ENCODE measurements around the gene APOC1. TPM values are rescaled to one million over a fixed set of nuclear protein-coding genes. Genes with fewer than 3 reads are reported as not detected.
"Not testable (repeated sequence)": the region's sequence is repeated elsewhere in the genome, so short reads cannot be mapped to it uniquely, and the experiment has no call there.

Gene APOC1
- polyA plus RNA-seq, 1 experiment: 3.4 TPM

- H3K27ac ChIP-seq (ENCODE audit: low read depth, low read length): no peak overlapping the region
- CTCF ChIA-PET: interaction anchor here (1.0 kb wide), 1 partner anchor 46 kb away, joined by 4 read pairs; no protein-coding TSS in a partner anchor
- no peak overlapping the region for H3K4me3 ChIP-seq (ENCODE audit: low read depth, low read length)
- TF ChIP-seq CTCF (IDR thresholded peaks at IDR 0.05; ENCODE audit: low read depth, low read length): no peak
- H3K9me3 ChIP-seq (ENCODE audit: control insufficient read depth, insufficient read depth, low read length): no peaks in the 10 kb centered on the region
- POLR2A ChIA-PET: no interaction called here
- peaks cover 9% of the 10 kb centered on the region for H3K27me3 ChIP-seq (ENCODE audit: control insufficient read depth, insufficient read depth, low read length)
- no peak for DNase-seq (ENCODE audit: low read depth, low spot score)
These were observed 6.2 kb upstream of the APOC1 start for GRCh38 chr19:44908074-44908835.

- ChIA-PET CTCF (interaction anchor here (2.8 kb wide), 1 partner anchor 43 kb away, joined by 17 read pairs; no protein-coding TSS in a partner anchor), POLR2A (no interaction called here)
- no peak for TF ChIP-seq CTCF (IDR thresholded peaks at IDR 0.05; ENCODE audit: low read depth, low read length)
- H3K27me3 ChIP-seq (ENCODE audit: control insufficient read depth, insufficient read depth, low read length): peaks cover 9% of the 10 kb centered on the region
- no peak overlapping the region for H3K4me3 ChIP-seq (ENCODE audit: low read depth, low read length)
- DNase-seq (ENCODE audit: low read depth, low spot score): no peak
- H3K27ac ChIP-seq (ENCODE audit: low read depth, low read length): no peak overlapping the region
- H3K9me3 ChIP-seq (ENCODE audit: control insufficient read depth, insufficient read depth, low read length): no peaks in the 10 kb centered on the region
These were observed 5.6 kb upstream of the APOC1 start for GRCh38 chr19:44908836-44909261.

- Histone ChIP-seq H3K9me3 (ENCODE audit: control insufficient read depth, insufficient read depth, low read length) (no peaks in the 10 kb centered on the region), H3K27ac (ENCODE audit: low read depth, low read length) (no peak overlapping the region), H3K4me3 (ENCODE audit: low read depth, low read length) (no peak overlapping the region), H3K27me3 (ENCODE audit: control insufficient read depth, insufficient read depth, low read length) (peaks cover 9% of the 10 kb centered on the region)
- POLR2A ChIA-PET: interaction anchor here (0.6 kb wide), 1 partner anchor 51 kb away, joined by 6 read pairs; no protein-coding TSS in a partner anchor
- no peak for TF ChIP-seq CTCF (IDR thresholded peaks at IDR 0.05; ENCODE audit: low read depth, low read length)
- CTCF ChIA-PET: interaction anchor here (2.8 kb wide), 1 partner anchor 42 kb away, joined by 17 read pairs; no protein-coding TSS in a partner anchor
- DNase-seq (ENCODE audit: low read depth, low spot score): no peak
These were observed 4.6 kb upstream of the APOC1 start for GRCh38 chr19:44909775-44910174.

GRCh38 chr19:44911896-44912295, 2.5 kb upstream of the APOC1 start:
- CTCF ChIA-PET: interaction anchor here (1.0 to 2.8 kb wide), 3 partner anchors 8 to 43 kb away, joined by 4 to 17 read pairs (median 8); partner anchors contain the start of gene CLPTM1
- not testable (repeated sequence) for H3K27me3 ChIP-seq (ENCODE audit: control insufficient read depth, insufficient read depth, low read length); H3K9me3 ChIP-seq (ENCODE audit: control insufficient read depth, insufficient read depth, low read length); DNase-seq (ENCODE audit: low read depth, low spot score); H3K27ac ChIP-seq (ENCODE audit: low read depth, low read length); H3K4me3 ChIP-seq (ENCODE audit: low read depth, low read length)
- POLR2A ChIA-PET: interaction anchor here (1.3 kb wide), 1 partner anchor 43 kb away, joined by 5 read pairs; no protein-coding TSS in a partner anchor

- H3K4me3 ChIP-seq (ENCODE audit: low read depth, low read length): no peak overlapping the region
- no peak for DNase-seq (ENCODE audit: low read depth, low spot score)
- H3K27me3 ChIP-seq (ENCODE audit: control insufficient read depth, insufficient read depth, low read length): no peaks in the 10 kb centered on the region
- no peak for TF ChIP-seq CTCF (IDR thresholded peaks at IDR 0.05; ENCODE audit: low read depth, low read length)
- H3K27ac ChIP-seq (ENCODE audit: low read depth, low read length): no peak overlapping the region
- ChIA-PET CTCF (no interaction called here), POLR2A (no interaction called here)
- H3K9me3 ChIP-seq (ENCODE audit: control insufficient read depth, insufficient read depth, low read length): no peaks in the 10 kb centered on the region
These were observed 1.6 kb upstream of the APOC1 start for GRCh38 chr19:44912854-44913253.

GRCh38 chr19:44913512-44914432, 636 bp upstream of the APOC1 start:
- POLR2A ChIA-PET; H3K27me3 ChIP-seq (ENCODE audit: control insufficient read depth, insufficient read depth, low read length); H3K9me3 ChIP-seq (ENCODE audit: control insufficient read depth, insufficient read depth, low read length); DNase-seq (ENCODE audit: low read depth, low spot score); CTCF ChIA-PET; H3K27ac ChIP-seq (ENCODE audit: low read depth, low read length); H3K4me3 ChIP-seq (ENCODE audit: low read depth, low read length): not testable (repeated sequence)

All from AG04450 (cell line).